H9 (cell line): ENCODE data around the gene RPS19BP1. TPM values are rescaled to one million over a fixed set of nuclear protein-coding genes. Genes with fewer than 3 reads are reported as not detected.

Experiments used
- DNase-seq: peaks from one replicate; pipeline ENCODE4 v3.0.0-alpha.2; 2017
- H2AFZ ChIP-seq: one replicate; pipeline ENCODE4 v1.6.1; 2013; ENCODE audit warnings: mild to moderate bottlenecking, low read length, control low read depth, moderate library complexity
- H2AK5ac ChIP-seq: 2 replicates; pipeline ENCODE4 v1.6.1; 2013; ENCODE audit warnings: low read length, control low read depth, mixed read lengths; ENCODE audit not compliant: insufficient read length
- H2BK120ac ChIP-seq: one replicate; pipeline ENCODE4 v1.6.1; 2013; ENCODE audit warnings: low read depth, mild to moderate bottlenecking, low read length, control low read depth, inconsistent platforms; ENCODE audit not compliant: poor library complexity, severe bottlenecking
- H2BK12ac ChIP-seq: 2 replicates; pipeline ENCODE4 v1.6.1; 2013; ENCODE audit warnings: low read length, control low read depth, mixed read lengths, low read depth; ENCODE audit not compliant: insufficient read length
- H2BK15ac ChIP-seq: 2 replicates; pipeline ENCODE4 v1.6.1; 2013; ENCODE audit warnings: low read depth, low read length, control low read depth
- H2BK20ac ChIP-seq: one replicate; pipeline ENCODE4 v1.6.1; 2013; ENCODE audit warnings: low read depth, mild to moderate bottlenecking, low read length, control low read depth, inconsistent platforms; ENCODE audit not compliant: poor library complexity, severe bottlenecking
- H2BK5ac ChIP-seq: 2 replicates; pipeline ENCODE4 v1.6.1; 2013; ENCODE audit warnings: low read length, control low read depth, mixed read lengths; ENCODE audit not compliant: insufficient read length
- H3K14ac ChIP-seq: 2 replicates; pipeline ENCODE4 v1.6.1; 2013; ENCODE audit warnings: low read length, control low read depth; ENCODE audit not compliant: insufficient read depth
- H3K18ac ChIP-seq: 2 replicates; pipeline ENCODE4 v1.6.1; 2013; ENCODE audit warnings: low read depth, mild to moderate bottlenecking, mixed read lengths, low read length, control low read depth; ENCODE audit not compliant: insufficient read length
- H3K23ac ChIP-seq: 2 replicates; pipeline ENCODE4 v1.6.1; 2013; ENCODE audit warnings: low read length, control low read depth, mixed read lengths, low read depth; ENCODE audit not compliant: insufficient read length
- H3K23me2 ChIP-seq: 2 replicates; pipeline ENCODE4 v1.6.1; 2013; ENCODE audit warnings: low read depth, mild to moderate bottlenecking, mixed read lengths, low read length, control low read depth; ENCODE audit not compliant: insufficient read length, poor library complexity, severe bottlenecking
- H3K27ac ChIP-seq: 2 replicates; pipeline ENCODE4 v1.5.1; 2013; ENCODE audit warnings: low read length, control low read depth, mixed read lengths, low read depth; ENCODE audit not compliant: insufficient read length
- H3K27me3 ChIP-seq: 2 replicates; pipeline ENCODE4 v1.6.1; 2013; ENCODE audit warnings: low read length, control low read depth, inconsistent platforms; ENCODE audit not compliant: insufficient read depth
- H3K4ac ChIP-seq: 2 replicates; pipeline ENCODE4 v1.6.1; 2013; ENCODE audit warnings: low read depth, mild to moderate bottlenecking, control low read depth, inconsistent platforms, low read length, moderate library complexity
- H3K4me1 ChIP-seq: 2 replicates; pipeline ENCODE4 v1.6.1; 2013; ENCODE audit warnings: low read length, control low read depth, inconsistent platforms; ENCODE audit not compliant: insufficient read depth
- H3K4me2 ChIP-seq: 2 replicates; pipeline ENCODE4 v1.6.1; 2013; ENCODE audit warnings: low read length, control low read depth, mixed read lengths; ENCODE audit not compliant: insufficient read length, insufficient read depth
- H3K56ac ChIP-seq: 2 replicates; pipeline ENCODE4 v1.6.1; 2013; ENCODE audit warnings: low read depth, mild to moderate bottlenecking, mixed read lengths, low read length, control low read depth; ENCODE audit not compliant: insufficient read length
- H3K79me1 ChIP-seq: 2 replicates; pipeline ENCODE4 v1.6.1; 2013; ENCODE audit warnings: low read depth, mild to moderate bottlenecking, moderate library complexity, low read length, control low read depth, inconsistent platforms; ENCODE audit not compliant: insufficient read depth, poor library complexity, severe bottlenecking
- H3K79me2 ChIP-seq: 2 replicates; pipeline ENCODE4 v1.6.1; 2013; ENCODE audit warnings: low read length, control low read depth, inconsistent platforms; ENCODE audit not compliant: insufficient read depth
- H3K9ac ChIP-seq: 2 replicates; pipeline ENCODE4 v1.6.1; 2013; ENCODE audit warnings: low read length, control low read depth, mixed read lengths; ENCODE audit not compliant: insufficient read length; ENCODE audit errors: extremely low read depth
- H3K9me3 ChIP-seq: one replicate; pipeline ENCODE4 v1.6.1; 2013; ENCODE audit warnings: low read depth, low read length, inconsistent platforms; ENCODE audit not compliant: control insufficient read depth
- H3T11ph ChIP-seq: one replicate; pipeline ENCODE4 v1.6.1; 2013; ENCODE audit warnings: mild to moderate bottlenecking, low read length, control low read depth, inconsistent platforms
- H4K20me1 ChIP-seq: one replicate; pipeline ENCODE4 v1.6.1; 2013; ENCODE audit not compliant: control insufficient read depth, insufficient read length, insufficient read depth
- H4K5ac ChIP-seq: 2 replicates; pipeline ENCODE4 v1.6.1; 2013; ENCODE audit warnings: low read depth, mild to moderate bottlenecking, mixed read lengths, low read length, control low read depth; ENCODE audit not compliant: insufficient read length
- H4K8ac ChIP-seq: replicated peaks from 2 replicates; pipeline ENCODE4 v1.6.1; 2013; ENCODE audit warnings: low read length, control low read depth, mixed read lengths, low read depth; ENCODE audit not compliant: insufficient read length
- H4K91ac ChIP-seq: 2 replicates; pipeline ENCODE4 v1.6.1; 2013; ENCODE audit warnings: low read depth, mild to moderate bottlenecking, moderate library complexity, mixed read lengths, low read length, control low read depth; ENCODE audit not compliant: insufficient read length
- H3K27ac Mint-ChIP-seq, 3 experiments: 2 replicates in 2 of 3; 3 replicates in 1 of 3; pipeline ENCODE4 v1.8.0; 2020 to 2021; ENCODE audit warnings: mixed read lengths in 3 of 3, mild to moderate bottlenecking in 1 of 3, moderate library complexity in 1 of 3
- H3K27me3 Mint-ChIP-seq: 2 replicates; pipeline ENCODE4 v1.8.0; 2021; ENCODE audit warnings: low read depth, mild to moderate bottlenecking, moderate library complexity, mixed read lengths
- H3K36me3 Mint-ChIP-seq, 3 experiments: 2 replicates in 2 of 3; 3 replicates in 1 of 3; pipeline ENCODE4 v1.8.0; 2020 to 2021; ENCODE audit warnings: low read depth in 3 of 3, mixed read lengths in 3 of 3; ENCODE audit not compliant: insufficient read depth in 1 of 3
- H3K4me1 Mint-ChIP-seq, 2 experiments: 2 replicates each; pipeline ENCODE4 v1.8.0; 2020; ENCODE audit warnings: mixed read lengths in 2 of 2
- H3K4me3 Mint-ChIP-seq, 2 experiments: 2 replicates in 1 of 2; 3 replicates in 1 of 2; pipeline ENCODE4 v1.8.0; 2020 to 2021; ENCODE audit warnings: mild to moderate bottlenecking in 2 of 2, mixed read lengths in 2 of 2, moderate library complexity in 1 of 2
- H3K9me3 Mint-ChIP-seq, 2 experiments: 2 replicates in 1 of 2; 3 replicates in 1 of 2; pipeline ENCODE4 v1.8.0; 2020; ENCODE audit warnings: mild to moderate bottlenecking in 2 of 2, mixed read lengths in 2 of 2, moderate library complexity in 1 of 2
- CTCF ChIP-seq: fragments of 200-600 bp; sonication (generic); conservative IDR thresholded peaks from 3 replicates; pipeline ENCODE4 v1.8.0; 2021; ENCODE audit warnings: antibody characterized with exemption, mild to moderate bottlenecking
- WGBS: extraction: QIAGEN DNeasy Blood & Tissue Kit; methylation state at CpG from one replicate; pipeline ENCODE4 v1.1.7; 2013; ENCODE audit warnings: missing lambda C conversion rate, low lambda C conversion rate, mixed read lengths; ENCODE audit not compliant: insufficient read length; ENCODE audit errors: extremely low coverage; 5-methylcytosine and 5-hydroxymethylcytosine counted together
- total RNA-seq: library from RNA; stranded (reverse); gene quantifications from 2 replicates; pipeline ENCODE4 v1.2.1, GENCODE V29; 2021

Gene RPS19BP1
- total RNA-seq, 1 experiment from 2014 or later, result 65.0 TPM

GRCh38 chr22:39577366-39577765 lies 44.8 kb upstream of the RPS19BP1 start:
- Histone ChIP-seq H3K27me3 (no peaks in the 10 kb centered on the region), H3K56ac (no peak overlapping the region), H3K4me2 (no peak overlapping the region), H4K5ac (no peak overlapping the region), H3T11ph (no peak overlapping the region), H2BK120ac (no peak overlapping the region), H3K4me1 (no peaks in the 10 kb centered on the region), H2BK15ac (no peak overlapping the region), H3K4ac (no peak overlapping the region), H2BK20ac (no peak overlapping the region), H3K23ac (no peak overlapping the region), H3K9me3 (no peaks in the 10 kb centered on the region), H3K79me2 (no peaks in the 10 kb centered on the region), H4K91ac (no peak overlapping the region), H2AFZ (no peak overlapping the region), H3K9ac (no peak overlapping the region), H3K18ac (no peak overlapping the region), H4K8ac (no peak overlapping the region), H3K27ac (no peak overlapping the region), H2BK5ac (no peak overlapping the region), H3K23me2 (no peaks in the 10 kb centered on the region), H2AK5ac (no peak overlapping the region), H4K20me1 (no peaks in the 10 kb centered on the region), H3K79me1 (no peaks in the 10 kb centered on the region), H3K14ac (no peak overlapping the region; the same call in 1 of the 2 replicates), H2BK12ac (no peak overlapping the region)
- Mint-ChIP-seq H3K4me3 (no peak overlapping the region; a peak in 1 of 5 replicates), H3K9me3 (no peaks in the 10 kb centered on the region), H3K36me3 (no peaks in the 10 kb centered on the region; a peak in 1 of 7 replicates), H3K4me1 (peaks cover 8 to 17% of the 10 kb centered on the region in 2 experiments), H3K27ac (no peak overlapping the region; a peak in 1 of 7 replicates), H3K27me3 (peaks cover 27% of the 10 kb centered on the region)
- no peak for DNase-seq
- no CpG with 5 or more reads among the region's 21 CpGs for WGBS
- TF ChIP-seq CTCF, result no peak
